Measurements from ENCODE around the gene DNAI2. TPM values are rescaled to one million over a fixed set of nuclear protein-coding genes. Genes with fewer than 3 reads are reported as not detected.

Gene DNAI2
- total and polyA plus RNA-seq, 9 of the 15 experiments (the other 6 are each of a cell fraction or from before 2014, with no cell fraction given) = not detected

GRCh38 chr17:74295625-74296547 is 21.9 kb downstream of the DNAI2 start (continued):
- TF ChIP-seq ZNF121 (CRISPR knock-in tag; conservative IDR thresholded peaks at IDR 0.05) (peak; percentile 27; the same call in 1 of the 2 replicates), ADNP (tag; IDR thresholded peaks at IDR 0.05) (0 out of 2 replicates have a peak, but pooled peaks have one; percentile 16), SNIP1 (IDR thresholded peaks at IDR 0.05; ENCODE audit: low read depth) (no peak), EP300 (IDR thresholded peaks at IDR 0.05; ENCODE audit: low read length) (peak; percentile 50; the same call in 1 of the 2 replicates), GTF2A2 (tag; IDR thresholded peaks at IDR 0.05) (no peak), IRF1 (CRISPR knock-in tag; IDR thresholded peaks at IDR 0.05; ENCODE audit: borderline replicate concordance) (no peak), FOXA3 (CRISPR knock-in tag; conservative IDR thresholded peaks at IDR 0.05 in 1 of 2, IDR thresholded peaks at IDR 0.05 in 1 of 2) (0 out of 4 replicates have a peak, but pooled peaks of 1 of the 2 experiments have one; percentile 60), PHF21A (IDR thresholded peaks at IDR 0.05; ENCODE audit: borderline replicate concordance, low read depth) (no peak), LARP7 (IDR thresholded peaks at IDR 0.05) (no peak), MXI1 (IDR thresholded peaks at IDR 0.05; ENCODE audit: low read depth, low read length) (no peak), POLR2G (IDR thresholded peaks at IDR 0.05; ENCODE audit: low read depth, low read length) (no peak), TFAM (CRISPR knock-in tag; conservative IDR thresholded peaks at IDR 0.05) (no peak), ID3 (CRISPR knock-in tag; IDR thresholded peaks at IDR 0.05) (no peak), ID3 (tag; IDR thresholded peaks at IDR 0.05) (peak; percentile 73; the same call in 1 of the 2 replicates), RBM25 (IDR thresholded peaks at IDR 0.05; ENCODE audit: low read depth, low read length, severe bottlenecking) (peak; percentile 30), AFF1 (IDR thresholded peaks at IDR 0.05; ENCODE audit: low read depth in 1 of 2, partially characterized antibody in 2 of 2) (no peak), ARID3B (CRISPR knock-in tag; IDR thresholded peaks at IDR 0.05; ENCODE audit: borderline replicate concordance) (0 out of 2 replicates have a peak, but pooled peaks have one; percentile 31)

All from K562 (cell line).